Upper lobe of right lung (tissue), 1 donor: Measurements from ENCODE around the gene ZBED1. TPM values are rescaled to one million over a fixed set of nuclear protein-coding genes. Genes with fewer than 3 reads are reported as not detected.

Source experiments
- ATAC-seq: fragments of 200-7000 bp; cut with Tn5 transposase; one replicate; pipeline ENCODE4 v1.9.1; 2020; ENCODE audit warnings: mild to moderate bottlenecking, moderate library complexity
- DNase-seq: peaks from one replicate; pipeline ENCODE4 v3.0.0-alpha.2; 2020
- H3K27ac ChIP-seq: fragments of 200-600 bp; one replicate; pipeline ENCODE4 v1.8.0; 2022
- H3K27me3 ChIP-seq: fragments of 200-600 bp; one replicate; pipeline ENCODE4 v1.8.0; 2022; ENCODE audit warnings: mild to moderate bottlenecking
- H3K36me3 ChIP-seq: fragments of 200-600 bp; one replicate; pipeline ENCODE4 v1.8.0; 2022
- H3K4me1 ChIP-seq: fragments of 200-600 bp; one replicate; pipeline ENCODE4 v1.8.0; 2022
- H3K4me3 ChIP-seq: fragments of 200-600 bp; one replicate; pipeline ENCODE4 v1.8.0; 2022; ENCODE audit warnings: mild to moderate bottlenecking
- H3K9me3 ChIP-seq: fragments of 200-600 bp; one replicate; pipeline ENCODE4 v1.8.0; 2022
- intact Hi-C: fragments of 100-400 bp; cut with DNase I; formaldehyde crosslinking; loops from one replicate; pipeline ENCODE4 v1.11.0; 2022
- total RNA-seq: library from RNA; stranded (reverse); fragmentation: NEBNext Ultra II Directional; extraction: Animal tissue kit (Norgen Biotek cat#: 25700); gene quantifications from one replicate; pipeline ENCODE4 v1.2.1, GENCODE V29; 2021
- TF ChIP-seq, protein P1 (sequence below): fragments of 200-600 bp; IDR thresholded peaks from one replicate; pipeline ENCODE4 v1.8.0; 2022; ENCODE audit warnings: antibody characterized with exemption
- donor health status: DM: no; HTN: yes; CAD: no; lungs with severe emphysema.

ZBED1 gene
- total RNA-seq, 1 donor from 2014 or later = 40.0 TPM

DNA sequence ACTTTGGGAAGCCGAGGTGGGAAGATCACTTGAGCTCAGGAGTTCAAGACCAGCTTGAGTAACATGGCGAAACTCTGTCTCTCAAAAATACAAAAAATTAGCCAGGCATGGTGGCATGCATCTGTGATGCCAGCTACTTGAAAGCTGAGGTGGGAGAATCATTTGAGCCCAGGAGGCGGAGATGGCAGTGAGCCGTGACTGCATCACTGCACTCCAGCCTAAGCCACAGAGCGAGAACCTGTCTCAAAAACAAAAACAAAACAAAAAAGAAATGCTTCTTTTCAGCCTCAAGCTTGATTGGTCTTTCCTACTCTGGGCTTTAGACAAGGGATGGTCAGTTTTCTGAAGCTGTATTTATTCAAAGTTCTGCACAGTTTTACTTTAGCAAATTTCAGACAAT is 15.8 kb upstream of the ZBED1 start:
- H3K9me3 ChIP-seq = no peaks in the 10 kb centered on the region
- no peak for ATAC-seq
- no peak for DNase-seq
- H3K36me3 ChIP-seq = no peaks in the 10 kb centered on the region
- intact Hi-C loops = no loop called here
- no peak overlapping the region for H3K27ac ChIP-seq
- TF ChIP-seq, protein P1, sequence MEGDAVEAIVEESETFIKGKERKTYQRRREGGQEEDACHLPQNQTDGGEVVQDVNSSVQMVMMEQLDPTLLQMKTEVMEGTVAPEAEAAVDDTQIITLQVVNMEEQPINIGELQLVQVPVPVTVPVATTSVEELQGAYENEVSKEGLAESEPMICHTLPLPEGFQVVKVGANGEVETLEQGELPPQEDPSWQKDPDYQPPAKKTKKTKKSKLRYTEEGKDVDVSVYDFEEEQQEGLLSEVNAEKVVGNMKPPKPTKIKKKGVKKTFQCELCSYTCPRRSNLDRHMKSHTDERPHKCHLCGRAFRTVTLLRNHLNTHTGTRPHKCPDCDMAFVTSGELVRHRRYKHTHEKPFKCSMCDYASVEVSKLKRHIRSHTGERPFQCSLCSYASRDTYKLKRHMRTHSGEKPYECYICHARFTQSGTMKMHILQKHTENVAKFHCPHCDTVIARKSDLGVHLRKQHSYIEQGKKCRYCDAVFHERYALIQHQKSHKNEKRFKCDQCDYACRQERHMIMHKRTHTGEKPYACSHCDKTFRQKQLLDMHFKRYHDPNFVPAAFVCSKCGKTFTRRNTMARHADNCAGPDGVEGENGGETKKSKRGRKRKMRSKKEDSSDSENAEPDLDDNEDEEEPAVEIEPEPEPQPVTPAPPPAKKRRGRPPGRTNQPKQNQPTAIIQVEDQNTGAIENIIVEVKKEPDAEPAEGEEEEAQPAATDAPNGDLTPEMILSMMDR = no peak
- H3K27me3 ChIP-seq = no peaks in the 10 kb centered on the region
- H3K4me1 ChIP-seq = no peaks in the 10 kb centered on the region
- H3K4me3 ChIP-seq = no peak overlapping the region

DNA sequence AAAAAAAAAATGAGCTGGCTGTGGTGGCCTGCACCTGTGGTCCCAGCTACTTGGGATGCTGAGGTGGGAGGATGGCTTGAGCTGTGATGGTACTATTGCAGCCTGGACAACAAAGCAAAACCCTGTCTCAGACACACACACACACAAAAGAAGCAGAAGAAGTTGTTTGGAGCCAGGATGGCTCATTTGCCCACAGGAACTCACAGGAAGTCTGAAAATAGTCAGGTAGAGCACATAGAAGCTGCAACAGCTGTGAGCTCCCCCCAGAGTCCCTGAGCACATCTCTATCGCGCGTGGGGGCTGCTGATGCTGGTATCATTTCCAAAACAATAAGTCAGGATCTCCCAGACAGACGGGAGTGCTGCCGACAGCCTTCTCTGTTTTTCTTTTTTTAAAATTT is 13.4 kb upstream of the ZBED1 start:
- Histone ChIP-seq H3K4me3 (no peak overlapping the region), H3K4me1 (no peaks in the 10 kb centered on the region), H3K36me3 (no peaks in the 10 kb centered on the region), H3K27me3 (no peaks in the 10 kb centered on the region), H3K9me3 (no peaks in the 10 kb centered on the region), H3K27ac (no peak overlapping the region)
- TF ChIP-seq, protein P1 = no peak
- intact Hi-C loops = no loop called here
- ATAC-seq (no peak), DNase-seq (no peak)

DNA sequence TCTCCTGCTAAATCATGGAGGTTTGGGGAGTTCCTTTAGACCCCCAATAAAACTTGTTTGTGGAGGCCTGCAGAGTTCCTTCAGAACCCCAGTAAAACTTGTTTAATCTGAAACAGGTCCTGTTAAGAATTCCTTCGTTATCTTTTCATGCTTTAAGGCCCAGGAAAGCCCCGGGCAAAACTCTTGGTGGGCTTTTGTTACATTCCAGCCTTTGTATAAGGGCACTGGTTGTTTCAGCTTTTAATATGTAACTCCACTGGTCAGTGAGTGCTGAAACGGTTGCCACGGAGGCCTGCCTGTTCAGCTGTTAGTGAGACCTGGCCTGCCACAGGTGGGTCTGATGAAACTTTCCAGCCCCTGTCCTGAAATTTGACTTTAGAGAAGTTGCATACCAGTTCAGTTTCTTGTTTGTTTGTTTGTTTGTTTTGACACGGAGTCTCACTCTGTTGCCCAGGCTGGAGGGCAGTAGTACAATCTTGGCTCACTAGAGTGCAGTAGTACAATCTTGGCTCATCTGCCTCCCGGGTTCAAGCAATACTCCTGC is 12.4 kb upstream of the ZBED1 start:
- no peaks in the 10 kb centered on the region for H3K4me1 ChIP-seq
- no peak overlapping the region for H3K27ac ChIP-seq
- no peaks in the 10 kb centered on the region for H3K36me3 ChIP-seq
- TF ChIP-seq, protein P1 = no peak
- DNase-seq (no peak), ATAC-seq (no peak)
- intact Hi-C loops = no loop called here
- no peaks in the 10 kb centered on the region for H3K9me3 ChIP-seq
- no peaks in the 10 kb centered on the region for H3K27me3 ChIP-seq
- H3K4me3 ChIP-seq = no peak overlapping the region

DNA sequence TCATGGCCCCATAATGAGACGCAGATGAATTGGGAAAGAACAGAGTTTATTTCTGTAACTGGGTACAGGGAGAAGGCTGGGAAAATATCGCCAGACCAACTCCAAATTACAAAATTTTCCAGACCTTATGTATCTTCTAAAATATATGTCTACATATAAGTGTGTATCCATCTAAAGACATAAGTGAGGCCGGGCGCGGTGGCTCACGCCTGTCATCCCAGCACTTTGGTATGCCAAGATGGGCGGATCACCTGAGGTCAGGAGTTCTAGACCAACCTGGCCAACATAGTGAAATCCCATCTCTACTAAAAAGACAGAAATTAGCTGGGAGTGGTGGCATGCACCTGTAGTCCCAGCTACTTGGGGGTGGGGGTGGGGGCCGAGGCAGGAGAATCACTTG is 11.7 kb upstream of the ZBED1 start:
- intact Hi-C loops = no loop called here

DNA sequence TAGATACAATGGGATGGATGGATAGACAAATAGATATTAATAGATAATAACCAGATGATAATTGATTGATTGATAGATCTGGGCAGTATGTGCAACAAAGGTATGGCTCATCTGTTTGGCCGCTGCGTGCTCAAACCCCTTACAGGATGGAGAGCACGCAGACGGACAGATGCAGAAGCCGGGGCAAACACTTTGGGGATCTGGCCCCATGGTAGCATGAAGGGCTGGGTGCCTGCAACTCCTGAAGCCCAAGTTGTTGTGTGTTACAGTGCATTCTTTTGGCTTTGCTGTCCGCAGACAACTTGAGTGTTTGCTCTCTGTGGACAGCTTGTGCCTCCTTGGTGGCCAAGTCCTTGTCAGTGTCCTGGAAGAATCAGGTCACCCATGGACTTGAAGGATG is 10.6 kb upstream of the ZBED1 start:
- H3K9me3 ChIP-seq = no peaks in the 10 kb centered on the region
- no peak overlapping the region for H3K27ac ChIP-seq
- DNase-seq = no peak
- no peaks in the 10 kb centered on the region for H3K27me3 ChIP-seq
- intact Hi-C loops = no loop called here
- H3K4me3 ChIP-seq = no peak overlapping the region
- H3K4me1 ChIP-seq = no peaks in the 10 kb centered on the region
- ATAC-seq = no peak
- TF ChIP-seq, protein P1 = no peak
- no peaks in the 10 kb centered on the region for H3K36me3 ChIP-seq

More for the DNA sequence above, 11.7 kb upstream of the ZBED1 start:
- Histone ChIP-seq H3K27me3 (no peaks in the 10 kb centered on the region), H3K27ac (no peak overlapping the region), H3K4me1 (no peaks in the 10 kb centered on the region), H3K9me3 (no peaks in the 10 kb centered on the region), H3K4me3 (no peak overlapping the region), H3K36me3 (no peaks in the 10 kb centered on the region)
- ATAC-seq (no peak), DNase-seq (no peak)
- TF ChIP-seq, protein P1 = no peak
